ENCODE measurements around the gene HEPACAM. TPM values are rescaled to one million over a fixed set of nuclear protein-coding genes. Genes with fewer than 3 reads are reported as not detected.

HEPACAM gene
- total RNA-seq, 1 experiment from 2014 or later, result not detected

DNA sequence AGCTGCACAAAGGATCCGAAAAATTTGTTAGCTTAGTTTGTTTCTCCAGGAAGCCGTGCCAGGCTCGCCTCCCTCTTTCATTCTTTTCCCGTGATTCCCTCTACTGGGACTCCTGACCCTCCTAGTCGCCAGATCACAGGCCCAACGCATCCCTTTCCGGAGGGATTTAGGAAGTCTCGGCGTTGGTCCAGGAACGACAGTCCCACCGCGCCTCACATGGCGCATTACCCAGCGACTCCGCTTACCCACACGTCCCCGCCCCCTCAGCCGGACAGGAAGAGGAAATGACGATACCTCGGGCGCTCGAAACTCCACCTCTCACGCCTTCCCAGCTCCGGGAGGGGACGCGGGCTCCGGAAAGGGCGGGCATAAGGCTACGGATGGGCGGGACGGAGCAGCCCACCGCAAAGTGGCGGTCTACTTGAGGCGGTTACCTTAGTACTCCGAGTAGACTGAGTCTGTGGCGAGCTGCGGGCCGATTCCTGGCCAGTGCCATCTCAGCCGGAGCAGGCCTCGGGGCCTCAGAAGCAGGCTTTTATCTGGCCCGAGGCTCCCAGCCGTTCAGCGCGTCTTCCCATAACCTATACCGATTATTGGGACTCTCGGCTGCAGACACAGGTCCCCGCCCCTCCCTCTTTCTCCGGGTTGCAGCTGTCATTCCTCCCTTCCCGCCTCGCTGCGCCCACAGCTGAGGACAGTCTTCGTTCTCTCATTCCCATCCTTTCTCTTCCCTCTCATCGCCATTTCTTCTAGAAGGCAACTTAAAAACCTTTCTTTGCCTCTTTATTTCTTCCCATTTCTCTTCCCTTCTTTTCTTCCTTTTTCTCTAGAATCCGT is 18.1 kb upstream of the HEPACAM start, which contains the start of gene CCDC15:
TSS of gene CCDC15 (plus strand) at position 450 of the 837 bp plus-strand sequence. CDS start 531 bp downstream, outside the sequence.
- DNase-seq, result peak; percentile 84
- Histone ChIP-seq H3K4me3 (ENCODE audit: insufficient read depth, low read depth, low read length) (peak within 1 kb of the TSS; percentile 65), H3K27me3 (ENCODE audit: control insufficient read depth, insufficient read depth, low read length) (peaks cover 2% of the 10 kb centered on the region; the same call in 1 of the 2 replicates), H3K36me3 (replicated peaks; ENCODE audit: control insufficient read depth, insufficient read depth, low read length) (no peaks in the 10 kb centered on the region)

DNA sequence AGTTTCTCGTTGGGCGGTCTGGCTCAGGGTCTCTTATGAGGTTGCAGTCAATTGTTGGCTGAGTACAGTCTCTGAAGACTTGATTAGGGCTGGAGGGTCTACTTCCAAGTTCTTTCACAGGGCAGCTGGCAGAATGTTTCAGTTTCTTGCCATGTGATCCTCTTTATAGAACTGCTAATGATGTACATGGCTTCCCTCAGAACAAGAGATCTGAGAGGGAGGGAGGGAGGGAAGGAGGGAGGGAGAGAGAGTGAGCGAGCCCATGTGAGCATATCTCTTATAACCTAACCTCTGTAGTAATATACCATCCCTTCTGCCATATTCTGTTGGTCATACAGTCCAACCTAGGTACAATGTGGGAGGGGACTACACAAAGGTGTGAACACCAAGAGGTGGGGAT is 15.5 kb upstream of the HEPACAM start:
- no peak for DNase-seq
- H3K4me3 ChIP-seq (ENCODE audit: insufficient read depth, low read depth, low read length), result no peak overlapping the region
- H3K27me3 ChIP-seq (ENCODE audit: control insufficient read depth, insufficient read depth, low read length), result peaks cover 2% of the 10 kb centered on the region

DNA sequence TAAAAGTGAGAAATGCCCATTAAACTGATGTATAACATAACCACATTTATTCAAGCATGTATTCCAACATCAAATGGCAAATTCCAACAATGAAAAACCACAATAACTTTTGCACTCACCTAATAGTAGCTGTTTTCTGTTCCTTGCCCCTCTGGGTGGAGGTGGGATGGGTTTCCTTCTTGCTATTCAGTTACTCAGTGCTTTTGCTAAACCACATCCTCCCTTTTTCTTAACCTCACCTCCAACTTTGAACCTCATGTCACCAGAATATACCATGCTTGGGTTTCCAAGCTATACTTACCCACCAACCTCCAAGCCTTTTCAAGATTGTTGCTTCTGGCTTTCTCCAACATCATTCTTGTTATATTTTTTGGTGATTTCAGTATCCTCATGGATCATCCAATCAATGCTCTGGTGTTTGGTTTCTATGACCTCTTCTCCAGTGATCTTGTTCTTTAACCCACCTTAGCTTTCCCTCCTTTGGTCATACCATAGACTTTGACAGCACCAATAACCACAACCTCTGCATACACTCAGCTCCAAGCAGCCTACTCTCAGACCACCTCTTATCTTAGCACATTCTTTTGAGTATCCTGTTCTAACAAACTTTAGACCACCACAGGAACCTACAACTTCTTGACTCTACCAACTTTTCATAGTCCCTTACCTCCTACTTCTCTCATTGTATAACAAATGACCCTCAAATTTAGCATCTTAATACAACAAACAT is 14.9 kb upstream of the HEPACAM start:
- Histone ChIP-seq H3K36me3 (replicated peaks; ENCODE audit: control insufficient read depth, insufficient read depth, low read length) (no peaks in the 10 kb centered on the region), H3K4me3 (ENCODE audit: insufficient read depth, low read depth, low read length) (no peak overlapping the region), H3K27me3 (ENCODE audit: control insufficient read depth, insufficient read depth, low read length) (peaks cover 2% of the 10 kb centered on the region)
- DNase-seq, result no peak

More for the DNA sequence above, 15.5 kb upstream of the HEPACAM start:
- no peaks in the 10 kb centered on the region for H3K36me3 ChIP-seq (replicated peaks; ENCODE audit: control insufficient read depth, insufficient read depth, low read length)

DNA sequence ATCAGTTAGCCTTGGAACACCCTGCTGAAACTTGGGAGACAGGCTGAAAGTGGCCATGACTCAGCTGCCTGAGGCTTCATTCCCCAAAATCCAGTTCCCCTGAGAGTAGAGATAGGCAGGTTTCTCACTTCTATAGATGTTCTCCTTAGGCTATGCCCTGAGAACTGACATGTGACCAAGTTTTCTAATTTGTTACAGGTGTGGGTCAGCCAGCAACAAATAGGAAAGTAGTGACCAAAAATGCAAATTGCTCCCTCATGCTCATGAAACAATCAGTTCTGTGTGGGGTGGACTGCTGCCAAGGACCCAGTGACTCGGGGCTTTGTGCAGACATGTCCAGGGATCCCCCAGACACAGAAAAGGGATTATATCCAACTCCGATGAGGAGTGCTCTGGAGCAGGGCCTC is 10.9 kb upstream of the HEPACAM start:
- no peak for DNase-seq
- Histone ChIP-seq H3K36me3 (replicated peaks; ENCODE audit: control insufficient read depth, insufficient read depth, low read length) (no peaks in the 10 kb centered on the region), H3K4me3 (ENCODE audit: insufficient read depth, low read depth, low read length) (no peak overlapping the region), H3K27me3 (ENCODE audit: control insufficient read depth, insufficient read depth, low read length) (peaks cover 2% of the 10 kb centered on the region)

DNA sequence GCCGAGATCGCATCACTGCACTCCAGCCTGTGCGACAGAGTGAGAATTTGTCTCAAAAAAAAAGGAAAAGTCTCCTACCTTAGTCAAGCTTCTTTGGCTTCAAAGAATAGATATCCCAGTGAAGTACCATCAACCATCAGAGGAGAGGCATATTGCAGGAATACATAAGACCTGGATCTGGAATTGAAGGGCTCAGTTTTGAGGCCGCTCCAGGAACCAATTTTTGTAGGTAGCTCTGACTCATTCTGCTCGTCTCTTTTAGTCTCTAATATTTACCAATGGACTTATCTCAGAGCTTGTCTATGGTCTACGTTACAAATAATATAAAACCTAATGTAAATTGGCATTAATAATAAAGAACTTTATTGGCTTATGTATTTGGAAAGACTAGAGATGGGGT is 10.0 kb upstream of the HEPACAM start:
- Histone ChIP-seq H3K4me3 (ENCODE audit: insufficient read depth, low read depth, low read length) (no peak overlapping the region), H3K36me3 (replicated peaks; ENCODE audit: control insufficient read depth, insufficient read depth, low read length) (no peaks in the 10 kb centered on the region), H3K27me3 (ENCODE audit: control insufficient read depth, insufficient read depth, low read length) (peaks cover 2% of the 10 kb centered on the region)
- DNase-seq, result no peak

DNA sequence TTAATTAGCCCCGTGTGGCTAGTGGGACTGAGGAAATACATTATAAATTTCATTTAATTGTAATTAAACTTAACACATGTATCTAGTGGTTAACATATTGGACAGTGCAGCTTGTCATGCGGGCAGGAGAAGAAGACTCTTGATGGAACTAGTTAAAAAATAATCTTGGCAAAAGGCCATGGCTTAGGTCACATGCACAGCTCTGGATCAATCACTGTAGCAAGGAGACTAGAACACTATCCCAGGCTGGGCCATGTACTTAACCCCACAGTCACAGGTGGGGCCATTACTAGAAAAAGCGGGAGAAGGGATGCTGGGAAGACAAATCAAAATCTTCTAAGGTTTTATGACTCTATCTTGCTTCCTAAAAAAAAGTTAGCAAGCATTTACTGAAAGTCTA is 8.7 kb upstream of the HEPACAM start:
- H3K4me3 ChIP-seq (ENCODE audit: insufficient read depth, low read depth, low read length), result no peak overlapping the region
- no peak for DNase-seq
- peaks cover 2% of the 10 kb centered on the region for H3K27me3 ChIP-seq (ENCODE audit: control insufficient read depth, insufficient read depth, low read length)
- H3K36me3 ChIP-seq (replicated peaks; ENCODE audit: control insufficient read depth, insufficient read depth, low read length), result no peaks in the 10 kb centered on the region

DNA sequence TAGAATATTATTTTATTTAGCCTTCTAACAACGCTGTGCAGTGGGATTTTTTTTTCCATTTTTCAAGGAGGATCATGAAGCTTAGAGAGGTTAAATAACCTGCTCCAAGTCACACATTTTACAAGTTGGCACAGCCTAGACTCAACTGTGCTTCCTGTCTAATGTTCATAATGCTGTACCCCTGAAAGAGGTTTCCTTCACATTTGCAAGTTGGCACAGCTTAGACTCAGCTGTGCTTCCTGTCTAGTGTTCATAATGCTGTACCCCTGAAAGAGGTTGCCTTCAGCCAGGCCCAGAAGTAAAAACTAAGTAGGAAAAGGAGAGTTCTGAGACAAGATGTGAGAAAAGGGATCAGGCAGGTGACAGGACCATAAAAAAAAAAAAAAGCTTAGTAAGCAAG is 7.9 kb upstream of the HEPACAM start:
- no peak for DNase-seq
- Histone ChIP-seq H3K4me3 (ENCODE audit: insufficient read depth, low read depth, low read length) (no peak overlapping the region), H3K27me3 (ENCODE audit: control insufficient read depth, insufficient read depth, low read length) (no peaks in the 10 kb centered on the region; the same call in 1 of the 2 replicates), H3K36me3 (replicated peaks; ENCODE audit: control insufficient read depth, insufficient read depth, low read length) (no peaks in the 10 kb centered on the region)

DNA sequence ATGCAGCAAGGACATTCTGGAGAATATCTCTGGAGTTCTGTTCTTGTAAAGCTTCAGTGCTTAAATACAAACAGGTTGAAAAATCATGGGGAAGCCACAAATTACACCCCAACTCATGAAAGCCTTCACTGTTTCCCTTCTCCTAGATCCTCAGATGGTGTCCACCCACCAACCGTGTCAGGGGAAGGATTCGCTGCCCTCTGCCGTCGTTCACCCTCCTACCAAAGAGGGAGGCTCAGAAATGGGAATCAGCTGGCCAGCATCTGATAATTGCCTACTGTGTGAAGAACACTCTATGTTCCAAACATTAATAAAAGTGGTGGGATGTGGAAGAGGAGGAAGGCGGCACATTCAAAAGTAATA is 7.4 kb upstream of the HEPACAM start:
- DNase-seq, result no peak
- Histone ChIP-seq H3K27me3 (ENCODE audit: control insufficient read depth, insufficient read depth, low read length) (no peaks in the 10 kb centered on the region; the same call in 1 of the 2 replicates), H3K36me3 (replicated peaks; ENCODE audit: control insufficient read depth, insufficient read depth, low read length) (no peaks in the 10 kb centered on the region), H3K4me3 (ENCODE audit: insufficient read depth, low read depth, low read length) (no peak overlapping the region)

DNA sequence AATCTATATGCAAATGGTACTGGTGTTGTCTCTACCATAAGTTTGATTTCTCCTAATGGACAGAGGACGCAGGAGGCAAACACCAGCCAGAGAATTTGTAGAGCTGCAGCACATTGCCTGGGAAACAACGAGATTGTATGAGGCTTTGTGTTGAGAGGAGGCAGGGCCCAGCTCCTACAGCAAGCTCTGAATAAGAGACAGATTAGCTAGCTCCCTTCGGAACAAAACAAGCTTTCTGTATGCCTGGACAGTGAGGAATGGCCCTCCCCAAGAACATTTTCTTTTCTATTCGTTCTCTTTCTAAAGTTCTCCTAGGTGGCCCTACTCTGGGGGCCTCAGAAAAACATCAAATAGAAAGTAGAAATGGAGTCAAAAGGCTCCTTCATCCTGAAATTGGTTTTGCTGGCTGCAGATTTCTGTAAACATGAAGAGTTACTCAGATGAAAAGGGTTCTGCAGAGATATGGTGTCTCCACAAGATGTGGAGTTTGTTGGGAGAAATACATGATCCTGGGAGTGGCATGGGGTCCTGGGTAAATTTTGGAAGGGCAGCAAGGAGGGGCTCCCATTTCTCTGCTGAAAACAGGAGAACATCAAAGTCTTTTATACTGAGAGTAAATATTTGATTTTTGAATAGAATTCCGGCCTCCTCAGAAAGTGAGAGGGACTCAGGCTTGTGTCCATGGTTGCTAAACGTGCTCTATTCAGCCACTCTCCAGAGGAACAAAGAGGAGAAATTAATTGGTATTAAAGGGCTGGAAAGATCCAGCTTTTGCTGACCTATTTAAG is 6.8 kb upstream of the HEPACAM start:
- Histone ChIP-seq H3K36me3 (replicated peaks; ENCODE audit: control insufficient read depth, insufficient read depth, low read length) (no peaks in the 10 kb centered on the region), H3K27me3 (ENCODE audit: control insufficient read depth, insufficient read depth, low read length) (no peaks in the 10 kb centered on the region; the same call in 1 of the 2 replicates), H3K4me3 (ENCODE audit: insufficient read depth, low read depth, low read length) (no peak overlapping the region)
- no peak for DNase-seq

DNA sequence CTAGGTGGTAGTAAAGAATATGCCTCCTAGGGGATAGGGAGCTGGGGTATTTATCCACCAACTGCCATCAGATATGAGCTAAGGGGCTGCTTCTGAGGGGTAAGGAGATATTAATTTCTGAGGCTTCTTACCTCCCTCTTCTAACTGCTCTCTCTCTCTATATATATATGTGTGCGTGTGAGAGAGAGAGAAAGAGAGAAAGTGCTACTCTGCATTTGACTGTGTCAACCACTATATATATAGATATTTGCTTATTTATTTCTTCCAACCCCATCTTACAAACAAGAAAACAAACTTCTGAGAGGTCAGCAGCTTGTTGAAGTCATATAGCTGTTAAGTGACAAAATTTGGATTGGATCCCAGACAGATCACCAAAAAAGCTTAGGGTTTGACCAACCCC is 5.9 kb upstream of the HEPACAM start:
- no peak overlapping the region for H3K4me3 ChIP-seq (ENCODE audit: insufficient read depth, low read depth, low read length)
- no peak for DNase-seq
- no peaks in the 10 kb centered on the region for H3K36me3 ChIP-seq (replicated peaks; ENCODE audit: control insufficient read depth, insufficient read depth, low read length)

DNA sequence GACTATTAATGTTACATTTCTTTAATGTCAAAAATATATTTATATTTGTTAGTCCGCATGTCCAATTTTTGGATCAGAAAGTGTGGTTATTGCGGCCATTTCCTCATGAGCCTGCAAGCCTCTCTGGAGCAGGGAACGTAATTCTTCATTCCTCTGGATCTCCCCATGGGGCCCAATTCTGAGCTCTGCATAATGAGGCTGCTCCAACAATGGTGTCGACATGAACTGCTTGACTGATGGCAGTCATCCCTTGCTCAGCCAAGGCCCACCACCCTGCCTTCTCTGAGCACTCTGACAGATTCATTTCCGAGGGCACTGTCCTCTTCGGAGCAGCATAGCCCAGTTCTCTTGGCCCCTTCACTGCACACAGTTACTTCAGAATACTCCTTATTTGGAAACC is 3.1 kb upstream of the HEPACAM start:
- peaks cover 1% of the 10 kb centered on the region; the same call in 1 of the 2 replicates for H3K27me3 ChIP-seq (ENCODE audit: control insufficient read depth, insufficient read depth, low read length)
- no peak overlapping the region for H3K4me3 ChIP-seq (ENCODE audit: insufficient read depth, low read depth, low read length)
- no peaks in the 10 kb centered on the region for H3K36me3 ChIP-seq (replicated peaks; ENCODE audit: control insufficient read depth, insufficient read depth, low read length)
- no peak for DNase-seq

More for the DNA sequence above, 5.9 kb upstream of the HEPACAM start:
- H3K27me3 ChIP-seq (ENCODE audit: control insufficient read depth, insufficient read depth, low read length), result no peaks in the 10 kb centered on the region; the same call in 1 of the 2 replicates

DNA sequence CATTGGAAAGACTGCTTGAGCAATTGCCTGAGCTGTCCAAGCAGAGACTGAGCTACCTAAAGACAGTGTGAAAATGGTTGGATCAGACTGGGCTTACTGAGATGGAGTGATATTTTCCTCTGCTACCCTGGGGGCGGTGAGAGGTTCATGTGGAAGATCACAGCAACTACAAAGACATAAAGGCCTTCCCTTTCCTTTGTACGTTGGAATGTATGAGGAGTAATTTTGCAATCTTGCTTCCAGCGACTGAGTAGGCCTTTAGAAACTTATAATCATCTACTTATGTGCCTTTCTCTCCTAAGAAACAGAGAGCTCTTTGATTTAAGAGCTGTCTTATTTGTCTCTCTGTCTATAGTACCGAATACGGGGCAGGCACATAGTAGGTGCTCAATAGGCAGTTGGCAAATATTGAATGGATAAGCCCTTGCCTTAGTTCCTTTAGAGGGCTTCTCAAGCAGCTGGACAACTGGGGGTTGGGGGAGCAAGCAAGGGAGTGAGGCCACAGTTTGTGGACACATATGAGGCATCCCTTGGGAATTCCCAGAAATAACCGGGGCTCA is 2.4 kb upstream of the HEPACAM start:
- H3K36me3 ChIP-seq (replicated peaks; ENCODE audit: control insufficient read depth, insufficient read depth, low read length), result no peaks in the 10 kb centered on the region
- no peak for DNase-seq
- H3K4me3 ChIP-seq (ENCODE audit: insufficient read depth, low read depth, low read length), result no peak overlapping the region
- peaks cover 1% of the 10 kb centered on the region; the same call in 1 of the 2 replicates for H3K27me3 ChIP-seq (ENCODE audit: control insufficient read depth, insufficient read depth, low read length)

DNA sequence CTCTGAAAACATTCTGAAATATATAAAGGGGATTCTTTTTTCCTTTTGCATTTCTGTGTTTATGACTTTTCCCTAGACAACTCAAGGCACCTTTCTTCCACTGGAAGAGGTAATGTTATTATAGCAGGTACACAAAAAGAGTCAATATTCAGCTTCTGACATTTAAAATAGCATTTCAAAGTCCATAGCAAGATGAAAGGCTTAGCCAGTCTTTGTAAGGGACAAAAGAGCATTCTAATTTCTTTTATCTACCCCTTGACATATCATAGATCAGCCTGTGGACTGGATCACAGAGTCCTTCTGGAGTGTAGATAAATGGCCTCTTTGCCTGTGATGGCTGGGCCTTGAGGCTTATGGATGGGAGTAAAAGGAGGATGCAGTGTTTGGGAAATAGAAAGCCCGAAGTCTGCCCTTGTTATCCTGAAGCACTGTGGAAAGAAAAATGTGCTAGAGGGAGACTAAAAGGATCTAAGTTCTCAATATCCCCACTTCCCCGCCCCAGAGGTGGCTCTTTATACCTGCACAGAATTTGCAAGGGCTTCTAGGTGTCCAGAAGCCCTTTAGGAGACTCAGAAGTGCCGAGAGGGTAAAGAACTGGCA is 1.6 kb upstream of the HEPACAM start:
- Histone ChIP-seq H3K36me3 (replicated peaks; ENCODE audit: control insufficient read depth, insufficient read depth, low read length) (no peaks in the 10 kb centered on the region), H3K4me3 (ENCODE audit: insufficient read depth, low read depth, low read length) (no peak overlapping the region), H3K27me3 (ENCODE audit: control insufficient read depth, insufficient read depth, low read length) (peaks cover 1% of the 10 kb centered on the region; the same call in 1 of the 2 replicates)
- DNase-seq, result no peak

All from H7 (cell line).